IMR-90 (cell line): ENCODE measurements around the gene YPEL1. TPM values are rescaled to one million over a fixed set of nuclear protein-coding genes. Genes with fewer than 3 reads are reported as not detected.

Experiments
- ATAC-seq: fragments of 200-7000 bp; cut with Tn5 transposase; 2 replicates; pipeline ENCODE4 v1.9.1; 2020; ENCODE audit warnings: low read depth, mild to moderate bottlenecking, moderate library complexity
- BruUV-seq: library from RNA; stranded (reverse); fragments of 400-500 nt; replicated peaks from 2 replicates; lab custom pipeline; 2021; lab: Mats Ljungman, UMichigan
- CTCF ChIA-PET: fragments of 300-600 bp; formaldehyde crosslinking; extraction: SDS; loops from one replicate; lab custom pipeline; 2021; ENCODE audit warnings: antibody characterized with exemption; lab: Yijun Ruan, JAX
- POLR2A ChIA-PET: fragments of 300-600 bp; sonication (Branson Sonifier 250); formaldehyde crosslinking; loops from one replicate; lab custom pipeline; 2022; ENCODE audit warnings: antibody characterized with exemption; ENCODE audit not compliant: unreplicated experiment; lab: Charles Lee
- DNase-seq: peaks from one replicate; pipeline ENCODE4 v3.0.0; 2013
- H2AFZ ChIP-seq: replicated peaks from 2 replicates; pipeline ENCODE3; 2013; ENCODE audit warnings: low read length, mild to moderate bottlenecking; ENCODE audit not compliant: poor library complexity
- H2AK5ac ChIP-seq: 2 replicates; pipeline ENCODE4 v1.6.1; 2013; ENCODE audit warnings: low read depth, low read length, inconsistent platforms
- H2AK9ac ChIP-seq: replicated peaks from 2 replicates; pipeline ENCODE3; 2013; ENCODE audit warnings: mild to moderate bottlenecking, low read depth, low read length, moderate library complexity; ENCODE audit not compliant: poor library complexity
- H2BK120ac ChIP-seq: 2 replicates; pipeline ENCODE4 v1.6.1; 2013; ENCODE audit warnings: low read depth, low read length, inconsistent platforms
- H2BK15ac ChIP-seq: 3 replicates; pipeline ENCODE4 v1.6.1; 2013; ENCODE audit warnings: low read depth, low read length, inconsistent platforms
- H2BK20ac ChIP-seq: 2 replicates; pipeline ENCODE4 v1.6.1; 2013; ENCODE audit warnings: low read depth, mild to moderate bottlenecking, inconsistent platforms, low read length, moderate library complexity
- H2BK5ac ChIP-seq: 2 replicates; pipeline ENCODE4 v1.6.1; 2013; ENCODE audit warnings: mild to moderate bottlenecking, low read depth, low read length, inconsistent platforms; ENCODE audit not compliant: poor library complexity, severe bottlenecking
- H3K14ac ChIP-seq: replicated peaks from 2 replicates; pipeline ENCODE4 v1.6.1; 2013; ENCODE audit warnings: low read depth, low read length, inconsistent platforms
- H3K18ac ChIP-seq: 2 replicates; pipeline ENCODE4 v1.6.1; 2013; ENCODE audit warnings: low read depth, low read length, control low read depth
- H3K23ac ChIP-seq: 2 replicates; pipeline ENCODE4 v1.6.1; 2013; ENCODE audit warnings: low read depth, low read length, inconsistent platforms
- H3K27ac ChIP-seq: 2 replicates; pipeline ENCODE4 v1.5.1; 2013; ENCODE audit warnings: mild to moderate bottlenecking, control low read depth, low read length; ENCODE audit not compliant: insufficient read depth
- H3K27me3 ChIP-seq: 2 replicates; pipeline ENCODE4 v1.6.1; 2013; ENCODE audit warnings: low read length; ENCODE audit not compliant: control insufficient read depth, insufficient read depth
- H3K36me3 ChIP-seq: 2 replicates; pipeline ENCODE4 v1.6.1; 2013; ENCODE audit warnings: low read length, mixed read lengths; ENCODE audit not compliant: control insufficient read depth, insufficient read depth
- H3K4ac ChIP-seq: 2 replicates; pipeline ENCODE4 v1.6.1; 2013; ENCODE audit warnings: low read depth, low read length, inconsistent platforms
- H3K4me1 ChIP-seq: 2 replicates; pipeline ENCODE4 v1.6.1; 2013; ENCODE audit warnings: low read length, mixed read lengths; ENCODE audit not compliant: control insufficient read depth, insufficient read depth
- H3K4me2 ChIP-seq: 2 replicates; pipeline ENCODE4 v1.6.1; 2013; ENCODE audit warnings: low read depth, mild to moderate bottlenecking, control low read depth, low read length, moderate library complexity
- H3K4me3 ChIP-seq: 2 replicates; pipeline ENCODE4 v1.5.1; 2013; ENCODE audit warnings: low read depth, mild to moderate bottlenecking, control low read depth, low read length, moderate library complexity; ENCODE audit not compliant: insufficient read depth
- H3K56ac ChIP-seq: 2 replicates; pipeline ENCODE4 v1.6.1; 2013; ENCODE audit warnings: low read length, inconsistent platforms; ENCODE audit not compliant: insufficient read depth; ENCODE audit errors: extremely low read depth
- H3K79me1 ChIP-seq, 2 experiments: 2 replicates each; pipeline ENCODE4 v1.6.1; 2013; ENCODE audit warnings: low read length in 2 of 2, inconsistent platforms in 1 of 2, low read depth in 1 of 2
- H3K9ac ChIP-seq: 2 replicates; pipeline ENCODE4 v1.6.1; 2013; ENCODE audit warnings: low read depth, low read length, control low read depth
- H3K9me1 ChIP-seq: 2 replicates; pipeline ENCODE4 v1.6.1; 2013; ENCODE audit warnings: low read length, inconsistent platforms; ENCODE audit not compliant: insufficient read depth
- H3K9me3 ChIP-seq: 2 replicates; pipeline ENCODE4 v1.6.1; 2013; ENCODE audit warnings: low read length; ENCODE audit not compliant: control insufficient read depth, insufficient read depth
- H4K20me1 ChIP-seq: 2 replicates; pipeline ENCODE4 v1.6.1; 2013; ENCODE audit warnings: low read length, inconsistent platforms; ENCODE audit not compliant: insufficient read depth
- H4K5ac ChIP-seq: 2 replicates; pipeline ENCODE4 v1.6.1; 2013; ENCODE audit warnings: mild to moderate bottlenecking, low read depth, low read length, control low read depth
- H4K8ac ChIP-seq, 2 experiments: 2 replicates each; pipeline ENCODE4 v1.6.1; 2013; ENCODE audit warnings: low read depth in 2 of 2, low read length in 2 of 2, control low read depth in 1 of 2, inconsistent platforms in 1 of 2
- H4K91ac ChIP-seq: 2 replicates; pipeline ENCODE4 v1.6.1; 2013; ENCODE audit warnings: low read depth, low read length, inconsistent platforms; ENCODE audit not compliant: insufficient read depth
- BHLHE40 ChIP-seq: fragments of 150-350 bp; IDR thresholded peaks from 2 replicates; pipeline ENCODE4 v1.6.1; 2016; ENCODE audit warnings: mild to moderate bottlenecking, low read depth, low read length
- MAFK ChIP-seq: IDR thresholded peaks from 2 replicates; pipeline ENCODE4 v1.6.1; 2012; ENCODE audit warnings: low read depth, low read length, improper control_type of control experiment
- MAZ ChIP-seq: IDR thresholded peaks from 2 replicates; pipeline ENCODE4 v1.6.1; 2012; ENCODE audit warnings: low read depth, mild to moderate bottlenecking, low read length, improper control_type of control experiment, moderate library complexity, borderline replicate concordance
- POLR2A ChIP-seq: IDR thresholded peaks from 2 replicates; pipeline ENCODE4 v1.6.1; 2012; ENCODE audit warnings: mild to moderate bottlenecking, low read depth, low read length
- RCOR1 ChIP-seq: IDR thresholded peaks from 2 replicates; pipeline ENCODE4 v1.6.1; 2012; ENCODE audit warnings: mild to moderate bottlenecking, low read length, improper control_type of control experiment; ENCODE audit not compliant: insufficient replicate concordance
- WGBS, 2 experiments: methylation state at CpG; one replicate each; pipeline versions ENCODE4 v1.1.5 to v1.1.7; 2013; ENCODE audit warnings: missing lambda C conversion rate in 2 of 2; ENCODE audit not compliant: insufficient read length in 1 of 2; ENCODE audit errors: extremely low coverage in 2 of 2; 5-methylcytosine and 5-hydroxymethylcytosine counted together
- dilution Hi-C: fragments of 300-500 bp; cut with HindIII; formaldehyde crosslinking; loops from one replicate; pipeline ENCODE4 v1.14.3; 2018; ENCODE audit warnings: low sequenced_read_pairs; ENCODE audit not compliant: unreplicated experiment
- in situ Hi-C: fragments of 300-500 bp; cut with MboI; formaldehyde crosslinking; loops from 3 replicates; pipeline ENCODE4 v1.14.3; 2019; ENCODE audit warnings: low sequenced_read_pairs, inconsistent platforms, mixed read lengths
- intact Hi-C: fragments of 100-400 bp; cut with micrococcal nuclease; formaldehyde crosslinking; loops from 2 replicates; pipeline ENCODE4 v1.10.0; 2022
- polyA plus RNA-seq, 3 experiments: library from polyadenylated mRNA; depleted of rRNA; stranded (reverse); fragments of >200 nt; gene quantifications; 2 replicates each; pipeline ENCODE4 v1.2.3, GENCODE V29; 2012; ENCODE audit warnings: low replicate concordance in 1 of 3
- total RNA-seq: library from RNA; depleted of rRNA; stranded (reverse); fragments of >200 nt; gene quantifications from 2 replicates; pipeline ENCODE4 v1.2.3, GENCODE V29; 2012
- TF ChIP-seq, protein P1 (sequence below): fragments of 150-350 bp; IDR thresholded peaks from 2 replicates; pipeline ENCODE4 v1.6.1; 2016; ENCODE audit warnings: low read depth, mild to moderate bottlenecking, low read length, moderate library complexity, borderline replicate concordance

The YPEL1 gene
- total and polyA plus RNA-seq, 2 of the 4 experiments (the other 2 are of a cell fraction) = 0.72 to 1.3 TPM

DNA sequence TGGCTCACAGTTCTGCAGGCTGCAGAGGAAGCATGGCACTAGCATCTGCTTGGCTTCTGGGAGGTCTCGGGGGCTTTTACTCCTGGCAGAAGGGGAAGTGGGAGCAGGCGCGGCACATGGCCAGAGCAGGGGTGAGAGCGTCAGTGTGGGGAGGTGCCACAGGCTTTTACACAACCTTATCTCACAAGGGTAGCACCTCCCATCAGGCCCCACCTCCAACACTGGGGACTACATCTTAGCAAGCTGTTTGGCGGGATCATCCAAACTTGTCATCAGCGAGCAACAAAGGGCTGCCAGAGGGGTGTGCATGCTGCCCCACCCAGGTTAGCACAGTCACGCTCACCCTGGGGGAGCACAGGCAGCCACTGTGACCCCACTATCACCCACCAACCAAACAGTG, 18.9 kb upstream of the YPEL1 start (continued):
- TF ChIP-seq, protein P1, sequence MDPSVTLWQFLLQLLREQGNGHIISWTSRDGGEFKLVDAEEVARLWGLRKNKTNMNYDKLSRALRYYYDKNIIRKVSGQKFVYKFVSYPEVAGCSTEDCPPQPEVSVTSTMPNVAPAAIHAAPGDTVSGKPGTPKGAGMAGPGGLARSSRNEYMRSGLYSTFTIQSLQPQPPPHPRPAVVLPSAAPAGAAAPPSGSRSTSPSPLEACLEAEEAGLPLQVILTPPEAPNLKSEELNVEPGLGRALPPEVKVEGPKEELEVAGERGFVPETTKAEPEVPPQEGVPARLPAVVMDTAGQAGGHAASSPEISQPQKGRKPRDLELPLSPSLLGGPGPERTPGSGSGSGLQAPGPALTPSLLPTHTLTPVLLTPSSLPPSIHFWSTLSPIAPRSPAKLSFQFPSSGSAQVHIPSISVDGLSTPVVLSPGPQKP = no peak
- TF ChIP-seq MAZ = no peak
- TF ChIP-seq POLR2A = no peak

DNA sequence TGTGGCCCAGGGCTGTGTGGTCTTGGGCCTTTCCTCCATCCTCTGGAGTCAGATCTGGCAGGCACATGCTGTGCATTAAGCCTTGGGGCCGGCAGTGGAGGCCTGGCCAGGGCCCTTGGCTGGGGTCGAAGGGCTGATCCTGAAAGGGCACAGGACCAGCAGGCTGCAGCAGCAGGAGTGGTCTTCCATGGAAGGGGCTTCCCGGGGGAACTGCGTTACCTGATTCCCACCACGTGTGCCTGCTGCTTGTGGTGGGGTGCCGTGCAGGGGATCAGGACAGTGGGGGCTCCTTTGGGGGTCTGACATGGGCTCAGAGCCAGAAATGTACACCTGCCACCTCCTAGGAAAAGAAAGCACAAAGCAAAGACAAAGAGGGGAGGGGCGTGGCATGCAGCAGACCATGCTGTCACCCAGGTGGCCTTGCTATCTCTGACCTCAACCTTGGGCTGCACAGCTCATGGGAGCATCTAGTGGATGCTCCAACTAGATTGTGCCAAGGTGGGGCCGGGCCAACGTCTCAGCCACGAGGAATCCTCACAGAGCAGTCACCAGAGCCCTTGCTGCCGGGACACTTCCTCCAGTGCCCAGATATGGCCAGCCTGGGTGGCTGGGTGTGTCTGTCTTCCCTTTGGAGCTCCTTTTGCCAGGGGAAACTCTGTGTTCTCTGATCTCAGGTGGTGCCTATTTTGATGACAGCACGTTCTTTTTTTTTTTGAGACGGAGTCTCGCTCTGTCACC, 17.9 kb upstream of the YPEL1 start:
- Histone ChIP-seq H3K4ac (no peak overlapping the region), H3K18ac (no peak overlapping the region), H3K56ac (no peak overlapping the region), H4K91ac (no peak overlapping the region), H3K4me3 (no peak overlapping the region), H3K9me1 (peaks cover 8% of the 10 kb centered on the region; the same call in 1 of the 2 replicates), H3K27me3 (no peaks in the 10 kb centered on the region), H2BK5ac (no peak overlapping the region), H2BK20ac (no peak overlapping the region), H3K23ac (no peak overlapping the region), H2AFZ (no peak overlapping the region), H2BK15ac (no peak overlapping the region), H3K9ac (no peak overlapping the region), H4K20me1 (no peaks in the 10 kb centered on the region), H3K14ac (no peak overlapping the region; the same call in 1 of the 2 replicates), H3K4me2 (no peak overlapping the region), H3K27ac (no peak overlapping the region), H3K9me3 (no peaks in the 10 kb centered on the region), H2AK5ac (no peak overlapping the region), H3K4me1 (peaks cover 15% of the 10 kb centered on the region), H4K8ac (no peak overlapping the region), H3K36me3 (peaks cover 4% of the 10 kb centered on the region), H2BK120ac (no peak overlapping the region), H3K79me1 (peaks cover 0 to 17% of the 10 kb centered on the region in 2 experiments; a peak in 1 of 4 replicates), H2AK9ac (no peak overlapping the region), H4K5ac (no peak overlapping the region)
- no TSS peak for BruUV-seq
- ChIA-PET CTCF (interaction anchor here (0.5 kb wide), 1 partner anchor 36 kb away, joined by 3 read pairs; no protein-coding TSS in a partner anchor), POLR2A (no interaction called here)
- WGBS, 2 experiments = 80% methylated on average over 1 of the region's 14 CpGs; no CpG with 5 or more reads in 1 of the 2 experiments
- no peak for DNase-seq
- in situ Hi-C loops (no loop called here), intact Hi-C loops (no loop called here), dilution Hi-C loops (no loop called here)
- ATAC-seq = no peak
- TF ChIP-seq MAZ (no peak), BHLHE40 (no peak), MAFK (no peak), RCOR1 (no peak)
